Neutrophil (primary cell): ENCODE measurements around the gene CPLANE1.

ENCODE experiments used
- H3K27ac ChIP-seq: fragments of 200-600 bp; sonication (generic); 2 replicates; pipeline ENCODE4 v1.5.1; 2016; ENCODE audit warnings: mild to moderate bottlenecking, moderate library complexity
- H3K27me3 ChIP-seq: fragments of 200-600 bp; sonication (generic); 2 replicates; pipeline ENCODE4 v1.6.0; 2016; ENCODE audit warnings: mild to moderate bottlenecking
- H3K36me3 ChIP-seq: fragments of 200-600 bp; sonication (generic); 2 replicates; pipeline ENCODE4 v1.5.1; 2017
- H3K4me1 ChIP-seq, 2 experiments: fragments of 200-600 bp in 1 of 2; sonication (generic) in 1 of 2; 1 replicate in 1 of 2; 2 replicates in 1 of 2; pipeline versions ENCODE4 v1.5.1 to v1.6.1; 2013 to 2016; ENCODE audit warnings: low read depth in 1 of 2, low read length in 1 of 2, mild to moderate bottlenecking in 1 of 2, moderate library complexity in 1 of 2; ENCODE audit not compliant: control insufficient read depth in 1 of 2, insufficient read depth in 1 of 2
- H3K4me3 ChIP-seq, 2 experiments: fragments of 200-600 bp in 1 of 2; sonication (generic) in 1 of 2; 1 replicate in 1 of 2; 2 replicates in 1 of 2; pipeline ENCODE4 v1.5.1; 2013 to 2016; ENCODE audit warnings: low read depth in 1 of 2, low read length in 1 of 2, mild to moderate bottlenecking in 1 of 2, moderate library complexity in 1 of 2
- H3K9me3 ChIP-seq: fragments of 200-600 bp; sonication (generic); 2 replicates; pipeline ENCODE4 v1.5.1; 2016
- CTCF ChIP-seq: fragments of 200-600 bp; sonication (generic); IDR thresholded peaks from 2 replicates; pipeline ENCODE4 v1.5.1; 2016; ENCODE audit warnings: antibody characterized with exemption

CPLANE1 gene

GRCh38 chr5:37174928-37175327, 74.2 kb downstream of the CPLANE1 start:
- no peak overlapping the region for H3K4me3 ChIP-seq
- no peak overlapping the region for H3K27ac ChIP-seq
- no peaks in the 10 kb centered on the region for H3K27me3 ChIP-seq
- no peak for TF ChIP-seq CTCF
- no peaks in the 10 kb centered on the region for H3K36me3 ChIP-seq
- no peaks in the 10 kb centered on the region for H3K4me1 ChIP-seq
- H3K9me3 ChIP-seq = no peaks in the 10 kb centered on the region

- Histone ChIP-seq H3K36me3 (no peaks in the 10 kb centered on the region), H3K4me1 (no peaks in the 10 kb centered on the region), H3K9me3 (no peaks in the 10 kb centered on the region), H3K27ac (no peak overlapping the region), H3K27me3 (no peaks in the 10 kb centered on the region), H3K4me3 (no peak overlapping the region)
- TF ChIP-seq CTCF = no peak
Observed at GRCh38 chr5:37172957-37173356, 76.2 kb downstream of the CPLANE1 start.

GRCh38 chr5:37170856-37171255, 78.3 kb downstream of the CPLANE1 start:
- Histone ChIP-seq H3K27me3 (no peaks in the 10 kb centered on the region), H3K36me3 (no peaks in the 10 kb centered on the region), H3K27ac (no peak overlapping the region), H3K9me3 (no peaks in the 10 kb centered on the region), H3K4me1 (no peaks in the 10 kb centered on the region), H3K4me3 (no peak overlapping the region)
- TF ChIP-seq CTCF = no peak

GRCh38 chr5:37166197-37166596, 83.0 kb downstream of the CPLANE1 start:
- no peak for TF ChIP-seq CTCF
- Histone ChIP-seq H3K9me3 (no peaks in the 10 kb centered on the region), H3K4me1 (no peaks in the 10 kb centered on the region), H3K27me3 (no peaks in the 10 kb centered on the region), H3K36me3 (no peaks in the 10 kb centered on the region), H3K27ac (no peak overlapping the region), H3K4me3 (no peak overlapping the region)

- Histone ChIP-seq H3K36me3 (no peaks in the 10 kb centered on the region), H3K27me3 (no peaks in the 10 kb centered on the region), H3K4me3 (no peak overlapping the region), H3K4me1 (no peaks in the 10 kb centered on the region), H3K27ac (no peak overlapping the region), H3K9me3 (no peaks in the 10 kb centered on the region)
- TF ChIP-seq CTCF = no peak
Observed at GRCh38 chr5:37165761-37166160, 83.4 kb downstream of the CPLANE1 start.

- no peaks in the 10 kb centered on the region for H3K36me3 ChIP-seq
- no peak overlapping the region for H3K4me3 ChIP-seq
- H3K27ac ChIP-seq = no peak overlapping the region
- H3K27me3 ChIP-seq = no peaks in the 10 kb centered on the region
- H3K4me1 ChIP-seq = no peaks in the 10 kb centered on the region
- no peaks in the 10 kb centered on the region for H3K9me3 ChIP-seq
- TF ChIP-seq CTCF = no peak
Observed at GRCh38 chr5:37153661-37154060, 95.5 kb downstream of the CPLANE1 start.
